ENCODE measurements around the gene NMRK1. TPM values are rescaled to one million over a fixed set of nuclear protein-coding genes. Genes with fewer than 3 reads are reported as not detected.

The NMRK1 gene
- total and polyA plus RNA-seq, 10 donors: 27.4 to 65.5 (median 44.1) TPM

DNA sequence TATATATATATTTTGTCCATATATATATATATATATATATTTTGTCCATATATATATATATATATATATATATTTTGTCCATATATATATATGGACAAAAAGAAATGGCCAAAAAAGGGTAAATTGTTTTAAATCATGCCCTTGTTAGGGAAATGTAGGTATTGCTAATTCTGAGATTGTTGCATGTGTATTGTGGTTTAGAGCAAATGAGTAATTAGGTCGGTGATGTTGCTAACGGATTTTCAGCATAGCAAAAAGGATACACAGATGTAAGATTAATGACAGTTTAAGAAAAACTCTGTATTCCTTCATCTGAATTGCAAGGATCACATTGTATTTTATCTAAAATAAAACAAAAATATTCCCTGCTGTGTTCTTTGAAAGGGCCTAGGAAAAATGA is 40.6 kb upstream of the NMRK1 start:
- H3K36me3 ChIP-seq: peaks cover 0 to 82% (median 34%) of the 10 kb centered on the region in 6 donors
- H3K27ac ChIP-seq: no peak overlapping the region
- no peaks in the 10 kb centered on the region for H3K9me3 ChIP-seq
- intact Hi-C loops (cut with DNase I; ENCODE audit: low total_unique reads): no loop called here
- no peak overlapping the region for H3K4me3 ChIP-seq
- WGBS, 5 donors: 70 to 89% (median 73%) methylated on average over 2 of the region's 2 CpGs
- peaks cover 0 to 80% (median 9%) of the 10 kb centered on the region in 6 donors for H3K4me1 ChIP-seq
- DNase-seq: no peak
- no peak for TF ChIP-seq CTCF (IDR thresholded peaks at IDR 0.05 in 8 of 11, conservative IDR thresholded peaks at IDR 0.05 in 3 of 11)
- TF ChIP-seq POLR2AphosphoS5 (IDR thresholded peaks at IDR 0.05): no peak
- TF ChIP-seq POLR2A (IDR thresholded peaks at IDR 0.05): no peak
- no peaks in the 10 kb centered on the region for H3K27me3 ChIP-seq (replicated peaks in 1 of 7)

DNA sequence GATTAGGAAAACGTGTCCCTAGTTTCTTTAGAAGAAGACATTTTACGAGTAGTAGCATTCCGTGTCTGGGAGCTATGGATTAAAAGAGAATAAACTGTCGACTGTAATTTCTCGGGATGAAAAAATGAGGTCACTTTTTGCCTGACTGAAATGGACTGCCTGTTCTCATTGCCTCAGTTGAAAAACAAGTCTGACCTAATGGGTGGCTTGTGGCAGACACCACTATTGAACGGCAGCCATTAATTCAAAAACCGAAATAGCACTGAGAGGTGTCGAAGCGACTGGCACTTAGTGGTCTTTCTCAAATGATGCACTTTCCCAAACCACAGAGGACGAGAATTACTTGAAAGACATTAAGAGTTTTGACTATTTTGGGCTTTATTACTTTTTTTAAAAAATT is 35.7 kb upstream of the NMRK1 start:
- peaks cover 0 to 82% (median 28%) of the 10 kb centered on the region in 6 donors for H3K36me3 ChIP-seq
- WGBS, 5 donors: 91 to 94% (median 93%) methylated on average over 10 of the region's 10 CpGs
- no peak overlapping the region for H3K27ac ChIP-seq
- TF ChIP-seq POLR2A (IDR thresholded peaks at IDR 0.05) (no peak), CTCF (IDR thresholded peaks at IDR 0.05 in 8 of 11, conservative IDR thresholded peaks at IDR 0.05 in 3 of 11) (no peak), POLR2AphosphoS5 (IDR thresholded peaks at IDR 0.05) (no peak)
- H3K4me3 ChIP-seq: no peak overlapping the region
- H3K9me3 ChIP-seq: no peaks in the 10 kb centered on the region
- DNase-seq: no peak
- no peaks in the 10 kb centered on the region for H3K27me3 ChIP-seq (replicated peaks in 1 of 7)
- intact Hi-C loops (cut with DNase I; ENCODE audit: low total_unique reads): no loop called here
- peaks cover 0 to 92% (median 19%) of the 10 kb centered on the region in 6 donors for H3K4me1 ChIP-seq

- TF ChIP-seq POLR2A (IDR thresholded peaks at IDR 0.05) (no peak), POLR2AphosphoS5 (IDR thresholded peaks at IDR 0.05) (no peak), CTCF (IDR thresholded peaks at IDR 0.05 in 8 of 11, conservative IDR thresholded peaks at IDR 0.05 in 3 of 11) (no peak)
- WGBS, 5 donors: 77 to 88% (median 83%) methylated on average over 5 of the region's 5 CpGs
- Histone ChIP-seq H3K36me3 (peaks cover 0 to 91% (median 39%) of the 10 kb centered on the region in 6 donors), H3K27me3 (replicated peaks in 1 of 7) (no peaks in the 10 kb centered on the region), H3K4me1 (peaks cover 0 to 98% (median 24%) of the 10 kb centered on the region in 6 donors), H3K9me3 (no peaks in the 10 kb centered on the region), H3K4me3 (no peak overlapping the region), H3K27ac (peak overlapping the region in 3 of 8 donors; percentile 10 to 32 (median 24))
- DNase-seq: no peak
- intact Hi-C loops (cut with DNase I; ENCODE audit: low total_unique reads): no loop called here
Observed at GRCh38 chr9:75121914-75122558, 34.1 kb upstream of the NMRK1 start.

DNA sequence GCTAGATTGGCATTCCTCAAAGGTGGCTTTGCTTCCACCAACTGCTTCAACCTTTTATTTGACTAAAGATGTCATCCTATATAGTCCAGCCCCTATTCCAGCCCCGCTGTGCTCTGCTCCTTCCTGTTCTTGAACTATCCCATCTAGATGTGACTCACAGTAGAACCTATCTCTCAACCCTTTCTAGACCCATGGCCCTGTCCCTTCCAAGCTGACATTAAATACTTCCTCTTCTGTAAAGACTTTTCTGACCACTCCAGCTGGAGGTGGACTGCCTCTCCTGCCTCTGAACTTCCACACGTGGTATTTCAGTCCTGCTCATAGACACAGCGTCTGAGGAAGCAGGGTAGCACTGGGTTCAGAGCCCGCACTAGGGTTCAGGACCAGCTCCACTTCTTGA is 32.7 kb upstream of the NMRK1 start:
- TF ChIP-seq POLR2A (IDR thresholded peaks at IDR 0.05) (no peak), POLR2AphosphoS5 (IDR thresholded peaks at IDR 0.05) (no peak), CTCF (IDR thresholded peaks at IDR 0.05 in 8 of 11, conservative IDR thresholded peaks at IDR 0.05 in 3 of 11) (no peak)
- H3K27ac ChIP-seq: peak overlapping the region in 3 of 8 donors; percentile 41 to 56 (median 49)
- H3K9me3 ChIP-seq: no peaks in the 10 kb centered on the region
- intact Hi-C loops (cut with DNase I; ENCODE audit: low total_unique reads): no loop called here
- H3K27me3 ChIP-seq (replicated peaks in 1 of 7): no peaks in the 10 kb centered on the region
- peaks cover 0 to 79% (median 39%) of the 10 kb centered on the region in 6 donors for H3K36me3 ChIP-seq
- WGBS, 5 donors: 83 to 90% (median 87%) methylated on average over 4 of the region's 4 CpGs
- no peak overlapping the region for H3K4me3 ChIP-seq
- peaks cover 0 to 98% (median 32%) of the 10 kb centered on the region in 6 donors for H3K4me1 ChIP-seq
- DNase-seq: no peak

Measured in spleen (tissue), 11 donors.